Measurements from ENCODE around the gene LVRN. TPM values are rescaled to one million over a fixed set of nuclear protein-coding genes. Genes with fewer than 3 reads are reported as not detected.

LVRN gene
- total RNA-seq, 1 experiment from 2014 or later: not detected

GRCh38 chr5:116058346-116058936 is 96.2 kb downstream of the LVRN start:
- H3K27ac ChIP-seq (ENCODE audit: low read length): no peak overlapping the region
- ATAC-seq (no peak), DNase-seq (no peak)
- no peak overlapping the region for H3K9ac ChIP-seq (ENCODE audit: low read length)
- no peaks in the 10 kb centered on the region for H3F3A ChIP-seq (ENCODE audit: low read length, unreplicated experiment)
- no TSS peak for BruUV-seq (replicated peaks)
- POLR2A ChIA-PET (ENCODE audit: unreplicated experiment): no interaction called here
- H3K9me2 ChIP-seq (replicated peaks; ENCODE audit: low read length): no peaks in the 10 kb centered on the region
- no peaks in the 10 kb centered on the region for H3K4me1 ChIP-seq (ENCODE audit: insufficient read depth, low read length)
- H3K4me3 ChIP-seq (ENCODE audit: low read length): no peak overlapping the region
- no peaks in the 10 kb centered on the region for H3K79me2 ChIP-seq (ENCODE audit: low read length)
- CTCF ChIA-PET: no interaction called here
- TF ChIP-seq EZH2 (IDR thresholded peaks at IDR 0.05; ENCODE audit: low read length, unreplicated experiment) (no peak), EZH2phosphoT487 (IDR thresholded peaks at IDR 0.05; ENCODE audit: borderline replicate concordance, low read length) (no peak), CTCF (conservative IDR thresholded peaks at IDR 0.05; ENCODE audit: low read depth, low read length) (no peak)
- H3K4me2 ChIP-seq (ENCODE audit: low read length): no peak overlapping the region
- H4K20me1 ChIP-seq (ENCODE audit: low read length): no peaks in the 10 kb centered on the region
- intact Hi-C loops (cut with micrococcal nuclease): no loop called here
- H3K9me3 ChIP-seq (ENCODE audit: low read length): no peaks in the 10 kb centered on the region
- H3K36me3 ChIP-seq (ENCODE audit: low read depth, low read length): no peaks in the 10 kb centered on the region
- no peak overlapping the region for H2AFZ ChIP-seq (ENCODE audit: low read length)
- H3K27me3 ChIP-seq (ENCODE audit: low read length): no peaks in the 10 kb centered on the region

- no peaks in the 10 kb centered on the region for H3K4me1 ChIP-seq (ENCODE audit: insufficient read depth, low read length)
- H3K9ac ChIP-seq (ENCODE audit: low read length): no peak overlapping the region
- H3K79me2 ChIP-seq (ENCODE audit: low read length): no peaks in the 10 kb centered on the region
- no peak for ATAC-seq
- no peak overlapping the region for H3K4me2 ChIP-seq (ENCODE audit: low read length)
- DNase-seq: no peak
- no peaks in the 10 kb centered on the region for H3K9me3 ChIP-seq (ENCODE audit: low read length)
- H3K27me3 ChIP-seq (ENCODE audit: low read length): no peaks in the 10 kb centered on the region
- ChIA-PET CTCF (no interaction called here), POLR2A (ENCODE audit: unreplicated experiment) (no interaction called here)
- no TSS peak for BruUV-seq (replicated peaks)
- H3F3A ChIP-seq (ENCODE audit: low read length, unreplicated experiment): no peaks in the 10 kb centered on the region
- TF ChIP-seq EZH2phosphoT487 (IDR thresholded peaks at IDR 0.05; ENCODE audit: borderline replicate concordance, low read length) (no peak), EZH2 (IDR thresholded peaks at IDR 0.05; ENCODE audit: low read length, unreplicated experiment) (no peak), CTCF (conservative IDR thresholded peaks at IDR 0.05; ENCODE audit: low read depth, low read length) (peak; percentile 23; the same call in 1 of the 2 replicates)
- H4K20me1 ChIP-seq (ENCODE audit: low read length): no peaks in the 10 kb centered on the region
- H3K4me3 ChIP-seq (ENCODE audit: low read length): no peak overlapping the region
- H3K36me3 ChIP-seq (ENCODE audit: low read depth, low read length): no peaks in the 10 kb centered on the region
- H3K9me2 ChIP-seq (replicated peaks; ENCODE audit: low read length): no peaks in the 10 kb centered on the region
- H2AFZ ChIP-seq (ENCODE audit: low read length): no peak overlapping the region
- intact Hi-C loops (cut with micrococcal nuclease): no loop called here
- H3K27ac ChIP-seq (ENCODE audit: low read length): no peak overlapping the region
Observed at GRCh38 chr5:116062352-116062751, 100.1 kb downstream of the LVRN start.

GRCh38 chr5:116063950-116064349 is 101.7 kb downstream of the LVRN start:
- Histone ChIP-seq H3K36me3 (ENCODE audit: low read depth, low read length) (no peaks in the 10 kb centered on the region), H4K20me1 (ENCODE audit: low read length) (no peaks in the 10 kb centered on the region), H3K79me2 (ENCODE audit: low read length) (no peaks in the 10 kb centered on the region), H3K27me3 (ENCODE audit: low read length) (no peaks in the 10 kb centered on the region), H3K4me1 (ENCODE audit: insufficient read depth, low read length) (no peaks in the 10 kb centered on the region), H2AFZ (ENCODE audit: low read length) (no peak overlapping the region), H3K9me2 (replicated peaks; ENCODE audit: low read length) (no peaks in the 10 kb centered on the region), H3K4me3 (ENCODE audit: low read length) (no peak overlapping the region), H3F3A (ENCODE audit: low read length, unreplicated experiment) (no peaks in the 10 kb centered on the region), H3K4me2 (ENCODE audit: low read length) (no peak overlapping the region), H3K9me3 (ENCODE audit: low read length) (no peaks in the 10 kb centered on the region), H3K27ac (ENCODE audit: low read length) (no peak overlapping the region), H3K9ac (ENCODE audit: low read length) (no peak overlapping the region)
- BruUV-seq (replicated peaks): no TSS peak
- intact Hi-C loops (cut with micrococcal nuclease): no loop called here
- TF ChIP-seq EZH2 (IDR thresholded peaks at IDR 0.05; ENCODE audit: low read length, unreplicated experiment): no peak
- no peak for TF ChIP-seq EZH2phosphoT487 (IDR thresholded peaks at IDR 0.05; ENCODE audit: borderline replicate concordance, low read length)
- TF ChIP-seq CTCF (conservative IDR thresholded peaks at IDR 0.05; ENCODE audit: low read depth, low read length): no peak
- DNase-seq (no peak), ATAC-seq (no peak)
- POLR2A ChIA-PET (ENCODE audit: unreplicated experiment): no interaction called here
- CTCF ChIA-PET: no interaction called here
